GM12864 (cell line): Measurements from ENCODE around the gene SARS1.

Experiments used
- DNase-seq: peaks from one replicate; pipeline ENCODE4 v3.0.0-alpha.2; 2011; ENCODE audit warnings: low read depth
- H3K4me3 ChIP-seq: 2 replicates; pipeline ENCODE4 v1.5.1; 2011; ENCODE audit warnings: mild to moderate bottlenecking, low read depth, low read length, control low read depth
- TF ChIP-seq, protein P1 (sequence below): IDR thresholded peaks from 2 replicates; pipeline ENCODE4 v1.5.1; 2011; ENCODE audit warnings: low read depth, mild to moderate bottlenecking, moderate library complexity, low read length, control low read depth, inconsistent platforms; ENCODE audit errors: missing control alignments

Gene SARS1

DNA sequence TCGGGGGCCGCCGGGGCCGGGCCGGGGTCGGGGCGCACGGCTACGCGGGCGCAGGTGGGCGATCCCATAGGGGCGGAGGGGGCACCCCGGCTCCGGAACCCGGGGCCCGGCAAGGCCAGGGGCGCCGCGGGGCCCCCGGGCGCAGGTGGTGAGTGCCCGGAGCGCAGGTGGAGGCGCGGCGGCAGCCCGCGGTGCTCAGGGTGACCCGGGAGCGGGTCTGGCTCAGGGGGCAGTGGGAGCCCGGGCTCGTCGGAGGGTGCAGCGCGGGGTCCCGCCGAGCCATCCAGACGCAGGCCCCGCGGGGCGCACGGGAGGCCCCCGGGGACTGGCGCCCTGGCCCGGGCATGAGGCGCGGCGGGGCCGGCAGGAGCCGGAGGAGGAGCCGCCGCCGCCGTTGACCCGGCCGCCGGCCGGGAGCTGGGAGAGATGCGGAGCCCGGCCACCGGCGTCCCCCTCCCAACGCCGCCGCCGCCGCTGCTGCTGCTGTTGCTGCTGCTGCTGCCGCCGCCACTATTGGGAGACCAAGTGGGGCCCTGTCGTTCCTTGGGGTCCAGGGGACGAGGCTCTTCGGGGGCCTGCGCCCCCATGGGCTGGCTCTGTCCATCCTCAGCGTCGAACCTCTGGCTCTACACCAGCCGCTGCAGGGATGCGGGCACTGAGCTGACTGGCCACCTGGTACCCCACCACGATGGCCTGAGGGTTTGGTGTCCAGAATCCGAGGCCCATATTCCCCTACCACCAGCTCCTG lies 36.1 kb downstream of the SARS1 start:
- peak overlapping the region; percentile 47; the same call in 1 of the 2 replicates for H3K4me3 ChIP-seq
- DNase-seq: no peak
- TF ChIP-seq, protein P1, sequence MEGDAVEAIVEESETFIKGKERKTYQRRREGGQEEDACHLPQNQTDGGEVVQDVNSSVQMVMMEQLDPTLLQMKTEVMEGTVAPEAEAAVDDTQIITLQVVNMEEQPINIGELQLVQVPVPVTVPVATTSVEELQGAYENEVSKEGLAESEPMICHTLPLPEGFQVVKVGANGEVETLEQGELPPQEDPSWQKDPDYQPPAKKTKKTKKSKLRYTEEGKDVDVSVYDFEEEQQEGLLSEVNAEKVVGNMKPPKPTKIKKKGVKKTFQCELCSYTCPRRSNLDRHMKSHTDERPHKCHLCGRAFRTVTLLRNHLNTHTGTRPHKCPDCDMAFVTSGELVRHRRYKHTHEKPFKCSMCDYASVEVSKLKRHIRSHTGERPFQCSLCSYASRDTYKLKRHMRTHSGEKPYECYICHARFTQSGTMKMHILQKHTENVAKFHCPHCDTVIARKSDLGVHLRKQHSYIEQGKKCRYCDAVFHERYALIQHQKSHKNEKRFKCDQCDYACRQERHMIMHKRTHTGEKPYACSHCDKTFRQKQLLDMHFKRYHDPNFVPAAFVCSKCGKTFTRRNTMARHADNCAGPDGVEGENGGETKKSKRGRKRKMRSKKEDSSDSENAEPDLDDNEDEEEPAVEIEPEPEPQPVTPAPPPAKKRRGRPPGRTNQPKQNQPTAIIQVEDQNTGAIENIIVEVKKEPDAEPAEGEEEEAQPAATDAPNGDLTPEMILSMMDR: no peak

DNA sequence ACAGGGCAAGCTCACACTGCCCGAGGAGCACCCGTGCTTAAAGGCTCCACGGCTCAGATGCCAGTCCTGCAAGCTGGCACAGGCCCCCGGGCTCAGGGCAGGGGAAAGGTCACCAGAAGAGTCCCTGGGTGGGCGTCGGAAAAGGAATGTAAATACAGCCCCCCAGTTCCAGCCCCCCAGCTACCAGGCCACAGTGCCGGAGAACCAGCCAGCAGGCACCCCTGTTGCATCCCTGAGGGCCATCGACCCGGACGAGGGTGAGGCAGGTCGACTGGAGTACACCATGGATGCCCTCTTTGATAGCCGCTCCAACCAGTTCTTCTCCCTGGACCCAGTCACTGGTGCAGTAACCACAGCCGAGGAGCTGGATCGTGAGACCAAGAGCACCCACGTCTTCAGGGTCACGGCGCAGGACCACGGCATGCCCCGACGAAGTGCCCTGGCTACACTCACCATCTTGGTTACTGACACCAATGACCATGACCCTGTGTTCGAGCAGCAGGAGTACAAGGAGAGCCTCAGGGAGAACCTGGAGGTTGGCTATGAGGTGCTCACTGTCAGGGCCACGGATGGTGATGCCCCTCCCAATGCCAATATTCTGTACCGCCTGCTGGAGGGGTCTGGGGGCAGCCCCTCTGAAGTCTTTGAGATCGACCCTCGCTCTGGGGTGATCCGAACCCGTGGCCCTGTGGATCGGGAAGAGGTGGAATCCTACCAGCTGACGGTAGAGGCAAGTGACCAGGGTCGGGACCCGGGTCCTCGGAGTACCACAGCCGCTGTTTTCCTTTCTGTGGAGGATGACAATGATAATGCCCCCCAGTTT lies 36.9 kb downstream of the SARS1 start:
- DNase-seq: no peak
- H3K4me3 ChIP-seq: no peak overlapping the region

DNA sequence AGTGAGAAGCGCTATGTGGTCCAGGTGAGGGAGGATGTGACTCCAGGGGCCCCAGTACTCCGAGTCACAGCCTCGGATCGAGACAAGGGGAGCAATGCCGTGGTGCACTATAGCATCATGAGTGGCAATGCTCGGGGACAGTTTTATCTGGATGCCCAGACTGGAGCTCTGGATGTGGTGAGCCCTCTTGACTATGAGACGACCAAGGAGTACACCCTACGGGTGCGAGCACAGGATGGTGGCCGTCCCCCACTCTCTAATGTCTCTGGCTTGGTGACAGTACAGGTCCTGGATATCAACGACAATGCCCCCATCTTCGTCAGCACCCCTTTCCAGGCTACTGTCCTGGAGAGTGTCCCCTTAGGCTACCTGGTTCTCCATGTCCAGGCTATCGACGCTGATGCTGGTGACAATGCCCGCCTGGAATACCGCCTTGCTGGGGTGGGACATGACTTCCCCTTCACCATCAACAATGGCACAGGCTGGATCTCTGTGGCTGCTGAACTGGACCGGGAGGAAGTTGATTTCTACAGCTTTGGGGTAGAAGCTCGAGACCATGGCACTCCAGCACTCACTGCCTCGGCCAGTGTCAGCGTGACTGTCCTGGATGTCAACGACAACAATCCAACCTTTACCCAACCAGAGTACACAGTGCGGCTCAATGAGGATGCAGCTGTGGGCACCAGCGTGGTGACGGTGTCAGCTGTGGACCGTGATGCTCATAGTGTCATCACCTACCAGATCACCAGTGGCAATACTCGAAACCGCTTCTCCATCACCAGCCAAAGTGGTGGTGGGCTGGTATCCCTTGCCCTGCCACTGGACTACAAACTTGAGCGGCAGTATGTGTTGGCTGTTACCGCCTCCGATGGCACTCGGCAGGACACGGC lies 37.8 kb downstream of the SARS1 start:
- DNase-seq: no peak
- H3K4me3 ChIP-seq: no peak overlapping the region
- TF ChIP-seq, protein P1: no peak

More for the DNA sequence above, 36.9 kb downstream of the SARS1 start:
- TF ChIP-seq, protein P1: no peak

DNA sequence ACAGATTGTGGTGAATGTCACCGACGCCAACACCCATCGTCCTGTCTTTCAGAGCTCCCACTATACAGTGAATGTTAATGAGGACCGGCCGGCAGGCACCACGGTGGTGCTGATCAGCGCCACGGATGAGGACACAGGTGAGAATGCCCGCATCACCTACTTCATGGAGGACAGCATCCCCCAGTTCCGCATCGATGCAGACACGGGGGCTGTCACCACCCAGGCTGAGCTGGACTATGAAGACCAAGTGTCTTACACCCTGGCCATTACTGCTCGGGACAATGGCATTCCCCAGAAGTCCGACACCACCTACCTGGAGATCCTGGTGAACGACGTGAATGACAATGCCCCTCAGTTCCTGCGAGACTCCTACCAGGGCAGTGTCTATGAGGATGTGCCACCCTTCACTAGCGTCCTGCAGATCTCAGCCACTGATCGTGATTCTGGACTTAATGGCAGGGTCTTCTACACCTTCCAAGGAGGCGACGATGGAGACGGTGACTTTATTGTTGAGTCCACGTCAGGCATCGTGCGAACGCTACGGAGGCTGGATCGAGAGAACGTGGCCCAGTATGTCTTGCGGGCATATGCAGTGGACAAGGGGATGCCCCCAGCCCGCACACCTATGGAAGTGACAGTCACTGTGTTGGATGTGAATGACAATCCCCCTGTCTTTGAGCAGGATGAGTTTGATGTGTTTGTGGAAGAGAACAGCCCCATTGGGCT lies 38.6 kb downstream of the SARS1 start:
- DNase-seq: no peak
- TF ChIP-seq, protein P1: no peak
- H3K4me3 ChIP-seq: no peak overlapping the region

DNA sequence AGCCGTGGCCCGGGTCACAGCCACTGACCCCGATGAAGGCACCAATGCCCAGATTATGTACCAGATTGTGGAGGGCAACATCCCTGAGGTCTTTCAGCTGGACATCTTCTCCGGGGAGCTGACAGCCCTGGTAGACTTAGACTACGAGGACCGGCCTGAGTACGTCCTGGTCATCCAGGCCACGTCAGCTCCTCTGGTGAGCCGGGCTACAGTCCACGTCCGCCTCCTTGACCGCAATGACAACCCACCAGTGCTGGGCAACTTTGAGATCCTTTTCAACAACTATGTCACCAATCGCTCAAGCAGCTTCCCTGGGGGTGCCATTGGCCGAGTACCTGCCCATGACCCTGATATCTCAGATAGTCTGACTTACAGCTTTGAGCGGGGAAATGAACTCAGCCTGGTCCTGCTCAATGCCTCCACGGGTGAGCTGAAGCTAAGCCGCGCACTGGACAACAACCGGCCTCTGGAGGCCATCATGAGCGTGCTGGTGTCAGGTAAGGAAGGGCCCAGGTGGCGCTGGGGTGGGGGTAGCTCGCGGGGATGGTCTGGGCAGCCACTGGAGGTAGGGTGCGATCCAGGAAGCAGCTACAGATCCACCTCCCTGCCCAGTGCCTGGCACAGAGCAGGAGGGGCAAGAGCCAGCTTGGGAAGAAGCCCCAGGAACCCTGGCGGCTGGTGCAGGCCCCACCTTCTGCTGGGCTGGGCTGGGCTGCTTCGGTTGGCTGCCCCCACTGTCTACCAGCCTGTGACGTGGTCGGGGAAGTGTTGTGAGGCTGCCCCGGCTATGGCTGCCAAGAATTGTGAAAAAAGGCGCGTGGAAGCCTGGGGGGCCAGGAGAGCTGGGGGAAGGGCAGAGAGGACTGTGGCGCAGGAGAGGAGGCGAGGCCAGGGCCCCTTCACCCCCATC lies 39.4 kb downstream of the SARS1 start:
- no peak for DNase-seq
- TF ChIP-seq, protein P1: no peak
- no peak overlapping the region for H3K4me3 ChIP-seq
